Naive thymus-derived CD4-positive, alpha-beta T cell (primary cell): ENCODE data around the gene TIMP4. TPM values are rescaled to one million over a fixed set of nuclear protein-coding genes. Genes with fewer than 3 reads are reported as not detected.

Experiments
- ATAC-seq: fragments of 150-1000 bp; cut with Tn5 transposase; 2 replicates; pipeline ENCODE4 v1.10.0; 2021; ENCODE audit warnings: mild to moderate bottlenecking, moderate library complexity
- CTCF ChIA-PET: fragments of 350-600 bp; sonication (Branson Sonifier 250); formaldehyde crosslinking; loops from one replicate; lab custom pipeline; 2021; ENCODE audit warnings: antibody characterized with exemption; lab: Charles Lee
- POLR2A ChIA-PET: fragments of 350-600 bp; sonication (Branson Sonifier 250); formaldehyde crosslinking; loops from one replicate; lab custom pipeline; 2021; ENCODE audit warnings: antibody characterized with exemption, inconsistent platforms; lab: Charles Lee
- DNase-seq, 9 donors: peaks; one replicate each; pipeline versions ENCODE4 v3.0.0 to v3.0.0-alpha.2; 2020 to 2022; ENCODE audit warnings: mixed read lengths in 1 of 9
- H3K27ac ChIP-seq: one replicate; pipeline ENCODE4 v1.7.0; 2013; ENCODE audit warnings: mild to moderate bottlenecking, low read depth, low read length, moderate library complexity
- H3K27me3 ChIP-seq, 2 donors: one replicate each; pipeline ENCODE4 v1.7.0; 2013; ENCODE audit warnings: low read length in 2 of 2, mild to moderate bottlenecking in 2 of 2, moderate library complexity in 2 of 2; ENCODE audit not compliant: control insufficient read depth in 2 of 2, insufficient read depth in 2 of 2
- H3K36me3 ChIP-seq, 3 experiments: 1 replicate in 2 of 3; 2 replicates in 1 of 3; pipeline ENCODE4 v1.7.0; 2013; ENCODE audit warnings: low read length in 3 of 3, mild to moderate bottlenecking in 3 of 3, moderate library complexity in 1 of 3; ENCODE audit not compliant: insufficient read depth in 3 of 3, control insufficient read depth in 2 of 3
- H3K4me1 ChIP-seq, 2 donors: one replicate each; pipeline ENCODE4 v1.7.0; 2013; ENCODE audit warnings: low read length in 2 of 2, mild to moderate bottlenecking in 2 of 2, moderate library complexity in 1 of 2; ENCODE audit not compliant: control insufficient read depth in 2 of 2, insufficient read depth in 2 of 2
- H3K4me3 ChIP-seq: 2 replicates; pipeline ENCODE4 v1.7.0; 2013; ENCODE audit warnings: mild to moderate bottlenecking, low read length
- H3K9me3 ChIP-seq, 3 experiments: 1 replicate in 2 of 3; 2 replicates in 1 of 3; pipeline ENCODE4 v1.7.0; 2013; ENCODE audit warnings: low read length in 3 of 3; ENCODE audit not compliant: control insufficient read depth in 2 of 3
- H3K27ac Mint-ChIP-seq, 9 donors: one replicate each; pipeline ENCODE4 v1.8.0; 2020 to 2022; ENCODE audit warnings: mixed read lengths in 9 of 9, mild to moderate bottlenecking in 8 of 9, moderate library complexity in 5 of 9, inconsistent platforms in 2 of 9
- H3K27me3 Mint-ChIP-seq, 5 donors: one replicate each; pipeline ENCODE4 v1.8.0; 2021 to 2022; ENCODE audit warnings: mixed read lengths in 5 of 5, mild to moderate bottlenecking in 1 of 5
- H3K36me3 Mint-ChIP-seq, 5 donors: one replicate each; pipeline ENCODE4 v1.8.0; 2020 to 2022; ENCODE audit warnings: mixed read lengths in 5 of 5, mild to moderate bottlenecking in 3 of 5, inconsistent platforms in 1 of 5
- H3K4me1 Mint-ChIP-seq, 7 donors: one replicate each; pipeline ENCODE4 v1.8.0; 2020 to 2022; ENCODE audit warnings: mixed read lengths in 7 of 7, mild to moderate bottlenecking in 3 of 7, inconsistent platforms in 1 of 7
- H3K4me3 Mint-ChIP-seq, 10 donors: one replicate each; pipeline ENCODE4 v1.8.0; 2020 to 2022; ENCODE audit warnings: mild to moderate bottlenecking in 10 of 10, mixed read lengths in 10 of 10, moderate library complexity in 6 of 10, inconsistent platforms in 2 of 10
- H3K9me3 Mint-ChIP-seq, 11 donors: one replicate each; pipeline ENCODE4 v1.8.0; 2020 to 2022; ENCODE audit warnings: mixed read lengths in 11 of 11, mild to moderate bottlenecking in 4 of 11, inconsistent platforms in 1 of 11, moderate library complexity in 1 of 11
- intact Hi-C, 2 donors: fragments of 100-400 bp; cut with micrococcal nuclease; formaldehyde crosslinking; loops; one replicate each; pipeline ENCODE4 v1.15.1; 2023
- polyA plus RNA-seq, 2 donors: library from polyadenylated mRNA; unstranded; fragments of 300-500 nt; fragmentation: Illumina TruSeq; gene quantifications; one replicate each; pipeline ENCODE4 v1.2.3, GENCODE V29; 2021
- total RNA-seq, 6 experiments: library from RNA in 5 of 6; stranded (reverse) in 5 of 6; gene quantifications; 1 replicate in 5 of 6; 2 replicates in 1 of 6; pipeline ENCODE4 v1.2.3 and lab custom pipeline; 2021 to 2026

Gene TIMP4
- total and polyA plus RNA-seq, 7 experiments from 2014 or later = 0.53 TPM; not detected in 6

DNA sequence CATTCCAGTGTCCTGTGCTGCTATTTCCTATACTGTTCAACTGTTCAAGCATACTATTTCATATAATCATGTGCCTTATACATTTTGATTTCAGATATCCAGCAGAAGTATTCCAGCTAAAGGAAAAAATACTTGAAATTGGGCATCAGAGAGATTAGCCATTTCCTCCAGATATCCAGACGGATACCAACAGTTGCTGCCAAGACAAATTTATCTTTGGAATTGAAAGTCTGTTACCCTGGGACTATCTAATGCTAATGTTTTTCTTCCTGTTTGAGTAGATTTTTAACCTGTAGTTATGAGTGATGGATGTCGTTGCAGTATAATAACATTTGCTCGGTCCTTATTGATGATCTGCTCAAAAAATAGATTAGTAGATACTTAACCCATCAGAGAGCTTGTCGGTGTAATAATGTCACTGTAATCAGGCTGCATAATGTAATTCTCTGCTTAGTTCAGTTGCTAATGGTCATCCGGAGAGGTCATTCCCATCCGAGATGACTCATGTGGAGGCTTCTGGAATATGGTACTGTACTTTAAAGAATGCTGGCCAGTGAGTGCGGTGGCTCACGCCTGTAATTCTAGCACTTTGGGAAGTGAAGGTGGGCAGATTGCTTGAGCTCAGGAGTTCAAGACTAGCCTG is 51.5 kb downstream of the TIMP4 start:
- Histone ChIP-seq H3K27me3 (peaks cover 0 to 3% of the 10 kb centered on the region in 2 donors), H3K27ac (no peak overlapping the region), H3K4me3 (no peak overlapping the region), H3K4me1 (no peaks in the 10 kb centered on the region), H3K9me3 (no peaks in the 10 kb centered on the region), H3K36me3 (no peaks in the 10 kb centered on the region)
- peaks cover 0 to 10% (median 0%) of the 10 kb centered on the region in 5 donors for H3K36me3 Mint-ChIP-seq
- H3K27me3 Mint-ChIP-seq = peaks cover 0 to 17% (median 12%) of the 10 kb centered on the region in 5 donors
- peaks cover 0 to 14% (median 6%) of the 10 kb centered on the region in 11 donors for H3K9me3 Mint-ChIP-seq
- no peak for DNase-seq
- no peak overlapping the region for H3K27ac Mint-ChIP-seq
- intact Hi-C loops = no loop called here
- H3K4me3 Mint-ChIP-seq = no peak overlapping the region
- H3K4me1 Mint-ChIP-seq = no peaks in the 10 kb centered on the region
- CTCF ChIA-PET = no interaction called here
- ATAC-seq = no peak
- POLR2A ChIA-PET = no interaction called here

Other genes with a start within 250 kb of the TIMP4 start
- gene SYN2, start 154.5 kb downstream of the TIMP4 start, total RNA-seq = under 1 TPM in 1 of 5 experiments, not detected in 4; 0.51 TPM
- gene SYN2, start 154.5 kb downstream of the TIMP4 start, polyA plus RNA-seq = not detected
- gene PPARG, start 130.2 kb upstream of the TIMP4 start, total RNA-seq = 1 to 10 TPM in 1 of 5 experiments, under 1 TPM in 3, not detected in 1; 0.37 to 2.1 (median 0.51) TPM
- not detected for gene PPARG, start 130.2 kb upstream of the TIMP4 start, polyA plus RNA-seq